GM12878 (cell line): ENCODE measurements around the gene SUGP1. TPM values are rescaled to one million over a fixed set of nuclear protein-coding genes. Genes with fewer than 3 reads are reported as not detected.

ENCODE experiments used
- ATAC-seq: fragments of 200-7000 bp; cut with Tn5 transposase; 3 replicates; pipeline ENCODE4 v1.9.1; 2020; ENCODE audit warnings: mild to moderate bottlenecking, moderate library complexity
- BruUV-seq: library from RNA; stranded (reverse); fragments of 400-500 nt; replicated peaks from 2 replicates; lab custom pipeline; 2021; lab: Mats Ljungman, UMichigan
- CTCF ChIA-PET: fragments of 300-600 bp; sonication (Branson Sonifier 250); formaldehyde crosslinking; extraction: SDS; loops from one replicate; lab custom pipeline; 2021; ENCODE audit warnings: inconsistent platforms; lab: Yijun Ruan, JAX
- POLR2A ChIA-PET: fragments of 350-600 bp; formaldehyde crosslinking; extraction: SDS; loops from one replicate; lab custom pipeline; 2021; ENCODE audit warnings: inconsistent platforms; lab: Charles Lee
- RAD21 ChIA-PET: fragments of 300-600 bp; sonication (Branson Sonifier 250); formaldehyde crosslinking; loops from one replicate; lab custom pipeline; 2023; ENCODE audit warnings: antibody characterized with exemption; ENCODE audit not compliant: unreplicated experiment; lab: Charles Lee
- SMC1A ChIA-PET: fragments of 300-600 bp; sonication (Branson Sonifier 250); formaldehyde crosslinking; loops from one replicate; lab custom pipeline; 2023; ENCODE audit not compliant: unreplicated experiment, uncharacterized antibody; lab: Charles Lee
- DNase-seq: peaks from one replicate; pipeline ENCODE4 v3.0.0-alpha.2; 2011; ENCODE audit warnings: low read depth, low spot score
- FAIRE-seq: peaks from 3 replicates; lab custom pipeline; 2011; peaks lifted over from hg19 to GRCh38; lab: Jason Lieb, UNC
- H2AFZ ChIP-seq: 2 replicates; pipeline ENCODE4 v1.6.0; 2011; ENCODE audit warnings: low read depth, low read length, control low read depth; ENCODE audit not compliant: control insufficient read depth
- H3K27ac ChIP-seq: 2 replicates; pipeline ENCODE4 v1.5.1; 2011; ENCODE audit warnings: control low read depth; ENCODE audit not compliant: control insufficient read depth, insufficient read depth
- H3K27me3 ChIP-seq, 2 experiments: replicated peaks in 1 of 2; 2 replicates each; pipeline versions ENCODE4 v1.6.0 to v1.6.1; 2011; ENCODE audit warnings: low read length in 1 of 2; ENCODE audit not compliant: control insufficient read depth in 2 of 2, insufficient read depth in 2 of 2
- H3K36me3 ChIP-seq, 2 experiments: 2 replicates each; pipeline ENCODE4 v1.5.1; 2011; ENCODE audit warnings: low read length in 1 of 2; ENCODE audit not compliant: control insufficient read depth in 2 of 2, insufficient read depth in 2 of 2
- H3K4me1 ChIP-seq: 2 replicates; pipeline ENCODE4 v1.6.1; 2011; ENCODE audit warnings: mild to moderate bottlenecking, low read length, moderate library complexity, mixed read lengths; ENCODE audit not compliant: control insufficient read depth, insufficient read depth
- H3K4me2 ChIP-seq: 2 replicates; pipeline ENCODE4 v1.6.0; 2011; ENCODE audit warnings: control low read depth; ENCODE audit not compliant: control insufficient read depth, insufficient read depth
- H3K4me3 ChIP-seq: fragments of 200-600 bp; sonication (generic); 2 replicates; pipeline ENCODE4 v1.5.1; 2016
- H3K79me2 ChIP-seq: 2 replicates; pipeline ENCODE4 v1.6.0; 2011; ENCODE audit warnings: low read length; ENCODE audit not compliant: control insufficient read depth, insufficient read depth
- H3K9ac ChIP-seq: 2 replicates; pipeline ENCODE4 v1.8.0; 2011; ENCODE audit warnings: low read length, control low read depth, mixed read lengths; ENCODE audit not compliant: control insufficient read depth, insufficient read depth
- H3K9me3 ChIP-seq: replicated peaks from 3 replicates; pipeline ENCODE4 v1.5.1; 2011; ENCODE audit warnings: mild to moderate bottlenecking, low read length; ENCODE audit not compliant: control insufficient read depth, insufficient read depth
- H4K20me1 ChIP-seq: 2 replicates; pipeline ENCODE4 v1.6.0; 2011; ENCODE audit not compliant: control insufficient read depth, insufficient read depth
- BCLAF1 ChIP-seq: fragments of 450-650 bp; IDR thresholded peaks from 2 replicates; pipeline ENCODE4 v1.6.1; 2017; ENCODE audit warnings: antibody characterized with exemption, mild to moderate bottlenecking, moderate library complexity
- CBX5 ChIP-seq: sonication (generic); IDR thresholded peaks from 2 replicates; pipeline ENCODE4 v1.6.1; 2016; ENCODE audit warnings: low read depth, moderate library complexity, mild to moderate bottlenecking, inconsistent platforms
- CHD4 ChIP-seq: fragments of 200-600 bp; sonication (generic); IDR thresholded peaks from 2 replicates; pipeline ENCODE4 v1.6.1; 2016; ENCODE audit warnings: mild to moderate bottlenecking
- CREB1 ChIP-seq: IDR thresholded peaks from 2 replicates; pipeline ENCODE4 v1.6.1; 2012; ENCODE audit warnings: low read depth, mild to moderate bottlenecking, inconsistent platforms
- E2F8 ChIP-seq: fragments of 450-650 bp; IDR thresholded peaks from 2 replicates; pipeline ENCODE4 v1.6.1; 2018; ENCODE audit warnings: mild to moderate bottlenecking, low read depth, moderate library complexity; ENCODE audit not compliant: partially characterized antibody
- ETV6 ChIP-seq, 2 experiments: fragments of 450-650 bp in 1 of 2; IDR thresholded peaks in 1 of 2; conservative IDR thresholded peaks in 1 of 2; 2 replicates each; pipeline ENCODE4 v1.6.1; 2014; ENCODE audit warnings: antibody characterized with exemption in 1 of 2, borderline replicate concordance in 1 of 2, low read depth in 1 of 2, mild to moderate bottlenecking in 1 of 2, moderate library complexity in 1 of 2
- FOS ChIP-seq: IDR thresholded peaks from 3 replicates; pipeline ENCODE4 v1.6.1; 2011; ENCODE audit warnings: borderline replicate concordance; ENCODE audit not compliant: insufficient read length; ENCODE audit errors: extremely low read depth
- IRF4 ChIP-seq: IDR thresholded peaks from 2 replicates; pipeline ENCODE4 v1.6.1; 2011; ENCODE audit warnings: low read depth, low read length
- NFXL1 ChIP-seq: fragments of 450-650 bp; IDR thresholded peaks from 2 replicates; pipeline ENCODE4 v1.6.1; 2017; ENCODE audit warnings: antibody characterized with exemption, mild to moderate bottlenecking, borderline replicate concordance
- PAX5 ChIP-seq: IDR thresholded peaks from 2 replicates; pipeline ENCODE4 v1.6.1; 2011; ENCODE audit warnings: low read depth, low read length, borderline replicate concordance
- RAD51 ChIP-seq: fragments of 450-650 bp; IDR thresholded peaks from 2 replicates; pipeline ENCODE4 v1.6.1; 2016; ENCODE audit warnings: moderate library complexity, mild to moderate bottlenecking, inconsistent platforms
- SIN3A ChIP-seq: IDR thresholded peaks from 2 replicates; pipeline ENCODE4 v1.6.1; 2012; ENCODE audit warnings: low read depth, low read length, improper control_type of control experiment
- ZNF24 ChIP-seq: fragments of 450-650 bp; IDR thresholded peaks from 2 replicates; pipeline ENCODE4 v1.6.1; 2017; ENCODE audit warnings: antibody characterized with exemption, mild to moderate bottlenecking
- WGBS: methylation state at CpG from one replicate; pipeline ENCODE4 v1.1.6; 2016; ENCODE audit warnings: low lambda C conversion rate; ENCODE audit not compliant: insufficient replicate concordance, insufficient coverage; ENCODE audit errors: missing lambda C conversion rate; 5-methylcytosine and 5-hydroxymethylcytosine counted together
- in situ Hi-C: fragments of 300-500 bp; cut with MboI; formaldehyde crosslinking; loops from 9 replicates; pipeline ENCODE4 v1.14.3; 2018; ENCODE audit warnings: mixed read lengths
- intact Hi-C: fragments of 100-400 bp; cut with micrococcal nuclease; formaldehyde crosslinking; loops from one replicate; pipeline ENCODE4 v1.14.2; 2022; ENCODE audit not compliant: unreplicated experiment
- polyA plus RNA-seq, 11 experiments: library from polyadenylated mRNA; depleted of rRNA in 4 of 11; unstranded in 6 of 11; stranded (reverse) in 5 of 11; fragments of >200 nt; fragmentation: Nextera tagmentation in 4 of 11; fragmentation: Illumina TruSeq in 1 of 11; extraction: Ambion mirVana in 4 of 11; extraction: Trizol in 1 of 11; gene quantifications; 1 replicate in 1 of 11; 2 replicates in 10 of 11; pipeline versions ENCODE4 v1.2.1 to v1.2.3, GENCODE V29; 2011 to 2016; ENCODE audit warnings: inconsistent platforms in 2 of 11, missing spikeins in 2 of 11, low read depth in 1 of 11
- total RNA-seq, 4 experiments: library from RNA; depleted of rRNA in 3 of 4; stranded (reverse); fragments of >200 nt in 3 of 4; fragmentation: Illumina TruSeq in 1 of 4; extraction: Trizol in 1 of 4; gene quantifications; 2 replicates each; pipeline versions ENCODE4 v1.2.1 to v1.2.3, GENCODE V29; 2013 to 2021

Gene SUGP1
- total and polyA plus RNA-seq, 10 of the 15 experiments (the other 5 are each of a cell fraction or from before 2014, with no cell fraction given) = 1.6 to 70.2 (median 38.4) TPM

- ChIA-PET SMC1A (no interaction called here), CTCF (no interaction called here), RAD21 (no interaction called here), POLR2A (interaction anchor here (1.1 kb wide), 1 partner anchor 26 kb away, joined by 3 read pairs; no protein-coding TSS in a partner anchor)
- no peak overlapping the region for H3K4me2 ChIP-seq
- in situ Hi-C loops = no loop called here
- no peak for DNase-seq
- H3K27ac ChIP-seq = no peak overlapping the region
- BruUV-seq = no TSS peak
- ATAC-seq = no peak
- H3K9ac ChIP-seq = no peak overlapping the region
- no peaks in the 10 kb centered on the region for H4K20me1 ChIP-seq
- H3K9me3 ChIP-seq = no peaks in the 10 kb centered on the region; the same call in 2 of the 3 replicates
- 72% methylated on average over 35 of the region's 36 CpGs for WGBS
- no peaks in the 10 kb centered on the region for H3K36me3 ChIP-seq
- peaks cover 0 to 2% of the 10 kb centered on the region in 2 experiments; a peak in 1 of 4 replicates for H3K27me3 ChIP-seq
- no peak overlapping the region for H2AFZ ChIP-seq
- no peak overlapping the region for H3K4me3 ChIP-seq
- H3K79me2 ChIP-seq = no peaks in the 10 kb centered on the region
- TF ChIP-seq E2F8 = no peak
- TF ChIP-seq PAX5 = no peak
- no peak for TF ChIP-seq SIN3A
- no peak for TF ChIP-seq ZNF24
- no peak for TF ChIP-seq IRF4
- no peak for TF ChIP-seq NFXL1
- no peak for TF ChIP-seq FOS
- no peak for TF ChIP-seq ETV6 (conservative IDR thresholded peaks at IDR 0.05 in 1 of 2, IDR thresholded peaks at IDR 0.05 in 1 of 2; ENCODE audit: borderline replicate concordance in 1 of 2, low read depth in 1 of 2)
- TF ChIP-seq RAD51 = no peak
- no peak for TF ChIP-seq CHD4
- TF ChIP-seq CREB1 = no peak
- TF ChIP-seq CBX5 = no peak
- no peak for TF ChIP-seq BCLAF1
- intact Hi-C loops = no loop called here
- no peak for FAIRE-seq
- no peaks in the 10 kb centered on the region for H3K4me1 ChIP-seq
Observed at GRCh38 chr19:19260417-19261214, 59.7 kb downstream of the SUGP1 start.
